IPS-18c (cell line): Measurements from ENCODE around the gene ASIP.
"Not testable (repeated sequence)": the region's sequence is repeated elsewhere in the genome, so short reads cannot be mapped to it uniquely, and the experiment has no call there.

Experiments used
- H3K4me3 ChIP-seq: 2 replicates; pipeline ENCODE4 v1.7.0; 2013; ENCODE audit warnings: low read depth, mild to moderate bottlenecking, low read length, moderate library complexity; ENCODE audit not compliant: insufficient read depth
- H3K9me3 ChIP-seq: one replicate; pipeline ENCODE4 v1.6.1; 2013; ENCODE audit warnings: mild to moderate bottlenecking, low read length, moderate library complexity; ENCODE audit not compliant: control insufficient read depth, insufficient read depth

Gene ASIP

DNA sequence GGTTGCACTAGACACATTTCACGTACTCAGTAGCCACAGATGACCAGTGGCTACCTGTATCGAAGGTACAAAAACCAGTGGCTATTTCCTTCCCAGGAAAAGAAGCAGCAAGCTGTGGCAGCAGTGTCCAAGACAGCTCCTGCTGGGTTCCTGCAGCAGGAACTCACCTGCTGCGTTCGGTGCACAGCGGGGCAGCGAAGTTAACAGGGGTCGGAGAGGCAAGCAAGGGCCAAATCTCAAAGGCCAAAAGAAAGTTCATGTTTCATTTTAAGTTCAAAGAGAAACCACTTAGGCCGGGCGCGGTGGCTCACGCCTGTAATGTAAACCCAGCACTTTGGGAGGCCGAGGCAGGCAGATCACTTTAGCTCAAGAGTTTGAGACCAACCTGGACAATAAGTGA lies 26.9 kb downstream of the ASIP start:
- H3K9me3 ChIP-seq, result no peaks in the 10 kb centered on the region
- no peak overlapping the region for H3K4me3 ChIP-seq

DNA sequence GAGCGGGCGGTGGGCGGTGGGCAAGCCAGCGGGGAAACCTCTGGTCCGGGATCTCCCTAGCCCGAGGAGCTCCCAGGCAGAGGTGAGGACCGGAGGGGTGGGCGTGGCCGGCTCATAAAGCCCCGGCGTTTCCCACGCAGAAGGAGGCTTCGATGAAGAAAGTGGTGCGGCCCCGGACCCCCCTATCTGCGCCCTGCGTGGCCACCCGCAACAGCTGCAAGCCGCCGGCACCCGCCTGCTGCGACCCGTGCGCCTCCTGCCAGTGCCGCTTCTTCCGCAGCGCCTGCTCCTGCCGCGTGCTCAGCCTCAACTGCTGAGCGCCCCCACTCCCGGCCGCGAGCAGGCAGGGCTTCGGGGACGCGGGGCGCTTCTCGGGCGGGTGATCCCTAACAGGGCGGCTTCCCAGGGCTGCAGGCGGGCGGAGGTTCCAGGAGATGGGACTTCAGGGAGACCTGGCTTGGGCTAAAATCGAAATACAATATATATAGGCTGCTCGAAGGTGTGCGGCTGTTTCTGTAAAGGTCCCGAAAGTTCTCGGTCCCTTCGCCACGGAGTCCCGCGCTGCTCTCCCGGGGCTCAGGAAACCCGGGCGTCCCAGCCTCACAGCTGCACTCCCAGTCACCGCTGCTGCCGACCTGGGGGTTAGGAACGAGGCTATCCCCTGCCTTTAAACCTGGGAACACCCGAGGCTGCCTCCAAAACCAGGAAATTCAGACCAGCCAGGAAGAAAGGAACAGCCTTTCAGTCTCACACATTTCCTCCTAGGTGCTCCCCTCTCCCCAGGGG lies 27.8 kb downstream of the ASIP start:
- Histone ChIP-seq H3K4me3 (peak overlapping the region; percentile 11; the same call in 1 of the 2 replicates), H3K9me3 (no peaks in the 10 kb centered on the region)

DNA sequence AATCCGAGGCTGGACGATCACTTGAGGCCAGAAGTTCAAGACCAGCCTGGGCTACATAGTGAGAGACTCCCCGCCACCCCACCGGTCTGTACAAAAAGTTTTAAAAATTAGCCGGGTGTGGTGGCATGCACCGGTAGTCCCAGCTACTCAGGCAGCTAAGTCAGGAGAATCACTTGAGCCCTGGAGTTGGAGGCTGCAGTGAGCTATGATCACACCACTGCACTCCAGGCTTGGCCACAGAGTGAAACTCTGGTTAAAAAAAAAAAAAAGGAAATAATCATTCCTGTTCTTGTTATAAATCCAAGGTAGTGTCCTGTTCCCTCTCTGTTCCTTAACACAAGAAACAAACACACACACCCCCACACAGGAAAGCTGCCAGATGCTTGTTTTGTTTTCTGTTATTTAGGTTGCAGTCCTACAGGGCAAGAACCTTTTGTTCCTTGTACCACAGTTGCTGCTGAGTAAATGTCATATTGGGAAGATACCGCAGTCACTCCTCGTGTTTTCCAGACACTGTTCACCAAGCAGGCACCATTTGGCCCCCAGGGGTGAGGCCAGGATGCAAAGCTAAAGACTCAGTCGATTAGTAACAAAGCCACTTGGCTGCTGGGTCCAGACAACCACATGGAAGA lies 28.9 kb downstream of the ASIP start:
- H3K4me3 ChIP-seq, result no peak overlapping the region
- H3K9me3 ChIP-seq, result no peaks in the 10 kb centered on the region

DNA sequence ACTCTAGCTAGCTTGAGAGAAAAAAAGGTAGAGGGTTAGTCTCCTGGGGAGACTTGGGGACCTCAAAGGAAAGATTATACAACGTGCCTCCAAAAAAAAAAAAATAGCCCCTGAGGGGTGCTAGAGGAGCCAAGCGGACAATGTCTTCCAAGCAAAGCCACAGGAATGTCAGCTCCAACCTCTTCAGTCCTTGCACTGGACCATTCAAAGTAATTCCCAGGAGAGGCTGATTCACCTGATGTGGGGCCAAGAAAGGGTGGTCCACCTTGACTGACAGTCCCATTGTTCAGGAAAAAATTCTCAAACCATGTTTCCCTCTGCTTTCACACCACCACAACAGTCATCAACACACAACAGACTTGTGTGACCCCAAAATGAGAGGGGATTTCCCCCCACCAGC lies 30.7 kb downstream of the ASIP start:
- Histone ChIP-seq H3K9me3 (no peaks in the 10 kb centered on the region), H3K4me3 (no peak overlapping the region)

DNA sequence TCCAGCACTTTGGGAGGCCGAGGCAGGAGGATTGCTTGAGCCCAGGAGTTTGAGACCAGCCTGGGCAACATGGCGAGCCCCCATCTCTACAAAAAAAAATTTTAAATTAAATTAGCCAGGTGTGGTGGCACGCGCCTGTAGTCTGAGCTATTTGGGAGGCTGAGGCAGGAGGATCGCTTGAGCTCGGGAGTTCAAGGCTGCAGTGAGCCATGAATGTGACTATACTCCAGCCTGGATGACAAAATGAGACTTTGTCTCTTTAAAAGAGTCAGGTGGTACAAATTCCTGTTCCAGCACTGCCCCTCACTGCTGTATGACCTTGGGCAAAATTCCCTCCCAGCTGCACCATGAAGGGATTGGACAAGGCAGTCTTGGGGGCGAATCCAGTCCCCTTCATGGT lies 33.5 kb downstream of the ASIP start:
- H3K4me3 ChIP-seq, result no peak overlapping the region
- H3K9me3 ChIP-seq, result no peaks in the 10 kb centered on the region

DNA sequence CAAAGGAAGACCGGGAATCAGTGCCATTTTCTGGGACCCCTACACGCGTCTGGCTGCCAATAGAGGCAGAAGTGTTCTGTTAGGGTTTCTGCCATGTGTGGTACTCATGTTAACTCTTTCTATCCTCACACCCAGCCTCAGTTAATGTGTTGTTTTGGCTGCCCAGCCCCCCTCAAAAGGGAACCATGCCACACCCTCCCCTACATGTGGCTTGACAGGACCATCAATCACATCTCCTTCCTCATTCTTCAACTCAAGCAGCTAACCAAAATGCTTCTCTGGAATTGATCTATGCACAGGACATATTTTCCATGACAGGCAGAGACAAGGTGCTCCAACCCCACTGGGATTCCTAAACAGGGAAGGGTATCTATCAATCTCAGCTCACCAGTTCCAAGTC lies 40.0 kb downstream of the ASIP start:
- Histone ChIP-seq H3K4me3 (no peak overlapping the region), H3K9me3 (no peaks in the 10 kb centered on the region)

DNA sequence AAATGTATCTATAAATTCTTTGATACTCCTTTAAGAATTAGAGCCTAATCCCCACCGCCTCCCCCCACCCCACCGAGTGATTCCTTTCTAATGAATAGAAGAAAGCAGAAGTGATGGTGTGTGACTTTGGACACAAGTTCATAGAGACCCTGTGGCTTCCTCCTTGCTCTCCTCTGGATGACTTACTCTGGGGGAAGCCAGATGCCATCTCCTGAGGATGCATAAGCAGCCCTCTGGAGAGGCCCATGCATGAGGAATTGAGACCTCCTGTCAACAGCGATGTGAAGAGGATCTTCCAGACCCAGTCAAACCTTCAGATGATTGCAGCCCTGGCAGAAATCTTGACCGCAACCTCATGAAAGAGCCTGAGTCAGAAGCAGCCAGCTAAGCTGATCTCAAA lies 40.8 kb downstream of the ASIP start:
- Histone ChIP-seq H3K4me3 (no peak overlapping the region), H3K9me3 (no peaks in the 10 kb centered on the region)

DNA sequence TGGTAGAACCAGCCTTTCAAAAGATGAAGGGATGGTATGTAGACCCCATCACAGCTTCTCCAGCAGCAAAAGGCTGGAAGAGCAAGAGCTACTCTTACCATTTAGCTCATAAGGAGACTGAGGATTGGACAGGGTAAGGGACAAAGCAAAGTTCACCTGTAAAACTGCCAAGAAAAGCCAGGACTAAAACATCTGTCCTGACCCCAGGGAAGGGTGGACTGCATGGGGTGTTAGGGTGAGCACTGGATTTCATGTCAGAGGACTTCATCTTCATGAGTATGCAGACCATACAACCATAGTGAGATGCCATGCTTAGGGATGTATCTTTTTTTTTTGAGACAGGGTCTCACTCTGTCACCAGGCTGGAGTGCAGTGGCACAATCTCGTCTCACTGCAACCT lies 42.6 kb downstream of the ASIP start:
- no peaks in the 10 kb centered on the region for H3K9me3 ChIP-seq

DNA sequence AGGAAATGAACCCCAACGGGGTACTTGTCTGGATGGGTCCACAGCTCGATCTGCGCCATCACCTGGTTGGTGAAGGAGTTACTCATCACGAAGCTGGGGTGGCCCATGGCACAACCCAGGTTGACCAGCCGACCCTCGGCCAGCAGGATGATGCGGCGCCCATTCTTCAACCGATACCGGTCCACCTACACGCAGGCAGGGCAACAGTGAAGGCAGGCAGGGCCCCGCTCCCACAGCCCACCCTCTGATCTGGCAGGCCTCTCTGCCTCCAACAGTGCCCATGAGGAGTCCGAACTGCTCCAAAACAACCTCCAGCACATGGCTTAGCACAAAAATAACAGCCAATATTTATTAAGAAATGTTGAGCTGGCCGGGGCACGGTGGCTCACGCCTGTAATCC lies 44.2 kb downstream of the ASIP start:
- Histone ChIP-seq H3K9me3 (no peaks in the 10 kb centered on the region), H3K4me3 (no peak overlapping the region)

More for the DNA sequence above, 42.6 kb downstream of the ASIP start:
- H3K4me3 ChIP-seq, result no peak overlapping the region

DNA sequence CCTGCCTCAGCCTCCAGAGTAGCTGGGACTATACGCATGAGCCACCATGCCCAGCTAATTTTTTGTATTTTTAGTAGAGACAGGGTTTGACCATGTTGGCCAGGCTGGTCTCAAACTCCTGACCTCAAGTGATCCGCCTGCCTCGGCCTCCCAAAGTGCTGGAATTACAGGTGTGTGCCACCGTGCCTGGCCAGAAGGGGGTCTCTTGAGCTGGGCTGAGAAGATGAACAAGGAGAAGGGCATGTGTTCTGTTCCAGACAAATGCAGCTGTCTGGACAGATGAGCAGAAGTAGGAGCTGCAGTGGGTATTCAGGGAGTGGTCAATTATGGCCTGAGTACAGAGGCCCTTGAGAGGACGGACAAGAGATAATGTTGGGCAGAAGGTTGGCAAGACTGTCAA lies 46.3 kb downstream of the ASIP start:
- not testable (repeated sequence) for H3K4me3 ChIP-seq, H3K9me3 ChIP-seq

DNA sequence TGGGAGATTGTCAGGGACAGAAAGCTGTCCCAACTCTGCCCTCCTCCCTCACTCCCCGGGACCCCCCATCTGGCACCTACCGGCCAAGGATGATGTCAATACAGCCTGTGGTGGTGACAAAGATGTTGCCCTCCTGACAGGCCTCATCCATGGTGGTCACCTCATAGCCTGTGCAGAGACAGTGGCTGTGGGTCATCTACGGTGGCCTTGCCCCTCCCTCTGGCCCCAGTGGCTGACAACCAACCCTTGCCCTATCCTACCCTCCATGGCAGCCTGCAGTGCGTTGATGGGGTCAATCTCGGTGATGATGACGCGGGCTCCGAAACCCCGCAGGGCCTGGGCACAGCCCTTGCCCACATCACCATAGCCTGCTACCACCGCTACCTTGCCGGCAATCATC lies 49.2 kb downstream of the ASIP start:
- Histone ChIP-seq H3K9me3 (no peaks in the 10 kb centered on the region), H3K4me3 (no peak overlapping the region)

DNA sequence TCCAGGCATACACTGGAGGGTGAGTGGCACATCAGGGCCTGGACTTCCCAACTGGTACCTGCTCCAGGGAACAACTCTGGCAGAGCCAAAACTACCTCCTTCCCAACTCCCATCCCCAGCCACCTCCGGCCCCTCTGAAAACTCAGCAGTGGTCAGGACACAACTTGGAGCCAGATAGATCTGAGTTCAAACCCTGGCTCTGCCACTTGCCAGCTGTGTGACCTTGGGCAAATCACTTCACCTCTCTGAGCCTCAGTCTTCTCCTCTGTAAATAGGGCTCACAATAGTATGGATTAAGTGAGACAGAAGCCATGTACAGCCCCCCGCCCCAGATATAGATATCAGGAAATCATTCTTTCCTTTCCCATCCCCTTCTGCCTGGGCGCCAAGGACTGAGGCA lies 51.3 kb downstream of the ASIP start:
- no peaks in the 10 kb centered on the region for H3K9me3 ChIP-seq
- H3K4me3 ChIP-seq, result no peak overlapping the region

DNA sequence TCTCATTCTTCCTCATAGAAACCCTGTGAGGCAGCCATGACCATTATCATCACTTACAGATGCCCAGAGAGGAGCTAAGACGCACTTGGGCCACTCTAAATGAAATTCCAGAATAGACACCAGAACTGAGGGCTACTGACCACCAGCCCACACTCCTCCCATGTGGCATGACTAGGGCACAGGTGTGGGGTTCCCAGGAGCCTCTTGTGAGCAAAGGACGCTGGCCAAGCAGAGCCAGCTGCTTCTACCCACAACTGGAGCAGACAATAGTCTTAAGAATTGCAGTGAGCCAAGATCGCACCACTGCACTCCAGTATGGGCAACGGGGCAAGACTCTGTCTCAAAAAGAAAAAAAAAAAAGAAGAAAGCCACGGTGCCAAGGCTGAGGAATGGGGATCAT lies 51.9 kb downstream of the ASIP start:
- Histone ChIP-seq H3K4me3 (no peak overlapping the region), H3K9me3 (no peaks in the 10 kb centered on the region)

DNA sequence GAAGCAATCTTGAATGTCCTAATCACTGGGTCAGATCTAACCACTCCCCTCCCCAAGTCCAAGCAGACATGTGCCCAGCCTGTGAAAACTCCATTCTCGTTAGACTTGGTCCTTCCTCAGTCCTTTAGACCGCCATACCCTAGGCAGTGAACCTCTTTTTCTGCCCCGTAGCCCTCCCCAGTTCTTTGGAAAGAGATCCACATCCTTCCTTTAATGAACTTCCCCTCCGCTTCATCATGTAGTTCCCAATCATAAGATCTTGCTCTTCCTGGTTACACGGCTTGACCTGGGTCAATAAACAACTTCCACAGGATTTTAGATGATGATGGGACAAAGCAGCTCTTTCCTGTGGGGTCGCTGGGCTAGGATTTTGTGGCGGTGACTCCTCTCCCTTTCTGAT lies 52.4 kb downstream of the ASIP start:
- no peaks in the 10 kb centered on the region for H3K9me3 ChIP-seq
- H3K4me3 ChIP-seq, result no peak overlapping the region

DNA sequence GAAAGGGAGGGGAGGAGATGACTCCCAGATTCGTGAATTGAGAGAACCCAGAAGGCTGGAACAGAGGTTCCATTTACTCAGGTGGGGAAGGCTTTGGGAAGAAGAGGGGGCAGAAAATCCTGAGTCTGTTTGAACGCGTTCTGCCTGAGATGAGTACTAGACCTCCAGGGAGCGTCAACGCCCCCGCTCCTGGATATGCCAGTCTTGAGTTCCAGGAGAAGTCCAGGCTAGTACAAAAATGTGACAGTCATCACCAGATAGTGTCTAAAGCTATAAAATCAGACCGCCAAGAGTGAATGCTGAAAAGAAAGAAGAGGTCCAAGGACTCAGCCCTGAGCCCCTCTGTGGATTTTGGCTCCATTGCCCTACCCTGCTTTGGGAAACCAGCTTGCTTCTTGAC lies 53.3 kb downstream of the ASIP start:
- H3K4me3 ChIP-seq, result no peak overlapping the region
- H3K9me3 ChIP-seq, result no peaks in the 10 kb centered on the region

DNA sequence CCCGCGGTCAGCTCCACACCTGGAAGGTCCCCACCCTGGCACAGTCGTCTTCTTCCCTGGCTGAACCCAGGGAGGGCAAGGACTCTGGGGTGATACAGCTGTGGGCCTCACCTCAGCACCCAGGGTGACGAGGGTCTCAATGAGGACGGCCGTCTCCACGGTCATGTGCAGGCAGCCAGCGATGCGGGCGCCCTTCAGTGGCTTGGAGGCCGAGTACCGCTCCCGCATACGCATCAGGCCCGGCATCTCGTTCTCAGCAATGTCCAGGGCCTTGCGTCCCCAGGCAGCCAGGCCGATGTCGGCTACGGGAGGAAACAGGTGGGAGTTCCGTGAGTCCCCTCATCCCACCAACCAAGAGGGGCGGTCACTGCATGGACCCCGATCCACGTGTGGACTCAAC lies 54.1 kb downstream of the ASIP start:
- Histone ChIP-seq H3K9me3 (no peaks in the 10 kb centered on the region), H3K4me3 (no peak overlapping the region)

DNA sequence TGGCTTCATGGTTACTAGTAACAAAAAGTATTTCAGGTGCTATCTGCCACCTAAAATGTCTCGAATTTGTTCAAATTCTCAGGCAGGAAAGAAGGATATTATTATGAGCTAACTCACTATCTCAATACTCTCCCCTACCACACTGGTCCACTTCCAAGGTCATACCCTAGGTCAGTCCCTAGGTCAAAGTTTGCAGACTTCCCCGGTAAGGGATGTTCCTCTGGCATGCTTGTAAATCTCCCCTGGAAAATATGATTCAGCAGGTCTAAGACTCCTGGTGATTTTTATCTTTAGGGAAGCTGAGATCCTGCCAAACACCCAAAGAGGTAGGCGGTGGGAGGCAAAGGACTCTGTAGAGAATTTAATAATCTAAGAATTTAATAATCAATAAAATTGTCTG lies 55.2 kb downstream of the ASIP start:
- no peak overlapping the region for H3K4me3 ChIP-seq
- H3K9me3 ChIP-seq, result no peaks in the 10 kb centered on the region

DNA sequence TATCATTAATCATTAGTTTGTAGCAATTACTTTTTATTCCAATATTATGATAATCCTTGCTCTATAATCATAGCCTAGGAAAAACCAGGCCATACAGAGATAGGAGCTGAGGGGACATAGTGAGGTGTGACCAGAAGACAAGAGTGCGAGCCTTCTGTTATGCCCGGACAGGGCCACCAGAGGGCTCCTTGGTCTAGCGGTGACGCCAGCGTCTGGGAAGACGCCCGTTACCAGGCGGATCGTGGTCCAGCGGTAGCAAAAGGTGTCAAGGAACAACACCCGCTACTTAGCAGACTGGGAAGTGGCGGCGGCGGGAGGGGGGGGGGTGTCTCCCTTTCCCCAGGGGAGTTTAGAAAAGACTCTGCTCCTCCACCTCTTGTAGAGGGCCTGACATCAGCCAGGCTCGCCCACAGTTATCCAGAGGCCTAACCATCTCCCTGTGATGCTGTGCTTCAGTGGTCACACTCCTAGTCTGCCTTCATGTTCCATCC lies 57.1 kb downstream of the ASIP start:
- H3K9me3 ChIP-seq, H3K4me3 ChIP-seq: not testable (repeated sequence)
